Pancreas (tissue), 10 donors: Measurements from ENCODE around the gene ISY1. TPM values are rescaled to one million over a fixed set of nuclear protein-coding genes. Genes with fewer than 3 reads are reported as not detected.
"Not testable (repeated sequence)": the region's sequence is repeated elsewhere in the genome, so short reads cannot be mapped to it uniquely, and the experiment has no call there.

ENCODE experiments used
- ATAC-seq, 4 donors: fragments of 200-7000 bp; cut with Tn5 transposase; one replicate each; pipeline versions ENCODE4 v1.8.0 to v1.9.1; 2020; ENCODE audit warnings: mild to moderate bottlenecking in 4 of 4, moderate library complexity in 4 of 4
- DNase-seq, 6 donors: peaks; one replicate each; pipeline ENCODE4 v3.0.0-alpha.2; 2020
- FAIRE-seq: peaks from 2 replicates; lab custom pipeline; 2012; peaks lifted over from hg19 to GRCh38; lab: Jason Lieb, UNC
- H3K27ac ChIP-seq, 4 donors: fragments of 200-600 bp; sonication (generic); 1 replicate in 3 of 4; 2 replicates in 1 of 4; pipeline versions ENCODE4 v1.5.0 to v1.8.0; 2020
- H3K27me3 ChIP-seq, 4 donors: fragments of 200-600 bp; one replicate each; pipeline ENCODE4 v1.8.0; 2021
- H3K36me3 ChIP-seq, 3 donors: fragments of 200-600 bp; sonication (generic) in 1 of 3; one replicate each; pipeline versions ENCODE4 v1.5.0 to v1.8.0; 2020 to 2021
- H3K4me1 ChIP-seq, 3 donors: fragments of 200-600 bp; one replicate each; pipeline ENCODE4 v1.8.0; 2021
- H3K4me3 ChIP-seq, 4 donors: fragments of 200-600 bp; sonication (generic) in 2 of 4; one replicate each; pipeline versions ENCODE4 v1.5.0 to v1.8.0; 2020 to 2021
- H3K9me3 ChIP-seq, 4 donors: fragments of 200-600 bp; one replicate each; pipeline ENCODE4 v1.8.0; 2021
- whole genome bisulfite sequencing, 2 donors: extraction: QIAGEN DNeasy Blood & Tissue Kit; methylation state at CpG; one replicate each; pipeline ENCODE4 v1.1.7; 2013; 5-methylcytosine and 5-hydroxymethylcytosine counted together
- intact Hi-C, 3 donors: fragments of 100-400 bp; cut with DNase I; formaldehyde crosslinking; loops; one replicate each; pipeline versions ENCODE4 v1.11.1 to v1.14.2; 2022
- polyA plus RNA-seq, 2 donors: library from polyadenylated mRNA; stranded (reverse); fragments of 200-250 nt; gene quantifications; one replicate each; pipeline ENCODE4 v1.2.3, GENCODE V29; 2013
- total RNA-seq, 6 donors: library from RNA; stranded (reverse); fragmentation: NEBNext Ultra II Directional in 4 of 6; extraction: Animal tissue kit (Norgen Biotek cat#: 25700) in 4 of 6; gene quantifications; one replicate each; pipeline versions ENCODE4 v1.2.1 to v1.2.4, GENCODE V29; 2021 to 2023
- TF ChIP-seq, protein P1 (sequence below), 4 donors: fragments of 200-600 bp; sonication (generic) in 3 of 4; IDR thresholded peaks; one replicate each; pipeline versions ENCODE4 v1.5.0 to v1.8.0; 2021; ENCODE audit warnings: antibody characterized with exemption in 4 of 4
- donor health status: healthy with polysubstance abuse.
- donor health status: DM: no; HTN: no; CAD: no; lungs with moderate emphysema.
- donor health status: DM: no; HTN: no; CAD: no.
- donor health status: control.
- donor health status: control.
- donor health status: Bipolar disorder and iron deficiency.
- donor health status: DM: yes; HTN: yes; CAD: no.
- donor health status: DM: no; HTN: no; CAD: no.
- donor health status: DM: no; HTN: no; CAD: no.
- donor health status: DM: yes; HTN: yes; CAD: no.

ISY1 gene
- total and polyA plus RNA-seq, 8 donors, result 9.2 to 17.2 (median 13.8) TPM

DNA sequence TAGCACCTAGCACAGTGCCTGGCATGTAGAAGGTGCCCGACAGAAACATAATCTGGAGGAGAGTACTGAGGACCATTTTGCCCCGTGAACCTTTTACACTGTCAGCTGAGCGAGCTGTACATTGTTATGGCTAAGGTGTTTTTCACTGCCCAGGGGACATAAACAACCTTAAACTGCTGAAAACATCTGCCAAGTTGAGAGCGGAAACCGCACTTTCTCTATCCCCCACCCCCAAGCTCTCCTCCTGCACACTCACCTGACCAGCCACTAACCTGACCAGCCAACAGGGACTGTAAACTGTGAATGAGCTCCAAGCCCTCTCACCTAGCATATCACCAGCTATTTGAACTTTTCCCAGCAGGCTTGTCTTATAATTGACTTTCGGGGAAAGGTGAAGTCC, 56.8 kb downstream of the ISY1 start:
- intact Hi-C loops, result no loop called here
- H3K27me3 ChIP-seq, result no peaks in the 10 kb centered on the region
- no peak for DNase-seq

DNA sequence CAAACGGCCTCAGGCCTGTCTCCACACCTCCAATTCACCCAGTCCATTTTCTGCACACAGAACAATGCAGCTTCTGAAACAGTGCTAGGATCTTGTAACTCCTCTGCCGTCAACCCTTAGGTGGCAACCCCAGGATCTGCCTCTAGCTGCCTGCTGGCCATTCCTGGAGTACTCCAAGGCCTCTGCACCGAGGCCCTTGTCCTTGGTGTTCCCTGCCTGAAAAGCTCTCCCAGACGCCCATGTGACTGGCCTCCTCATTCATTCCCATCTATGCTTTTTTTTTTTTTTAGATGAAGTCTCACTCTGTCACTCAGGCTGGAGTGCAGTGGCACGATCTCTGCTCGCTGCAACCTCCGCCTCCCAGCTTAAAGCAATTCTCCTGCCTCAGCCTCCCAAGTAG, 57.6 kb downstream of the ISY1 start:
- Histone ChIP-seq H3K36me3 (no peaks in the 10 kb centered on the region), H3K4me1 (no peaks in the 10 kb centered on the region), H3K9me3 (no peaks in the 10 kb centered on the region), H3K27ac (no peak overlapping the region), H3K4me3 (no peak overlapping the region), H3K27me3 (no peaks in the 10 kb centered on the region)
- DNase-seq (no peak), FAIRE-seq (no peak), ATAC-seq (no peak)
- intact Hi-C loops, result no loop called here
- TF ChIP-seq, protein P1, sequence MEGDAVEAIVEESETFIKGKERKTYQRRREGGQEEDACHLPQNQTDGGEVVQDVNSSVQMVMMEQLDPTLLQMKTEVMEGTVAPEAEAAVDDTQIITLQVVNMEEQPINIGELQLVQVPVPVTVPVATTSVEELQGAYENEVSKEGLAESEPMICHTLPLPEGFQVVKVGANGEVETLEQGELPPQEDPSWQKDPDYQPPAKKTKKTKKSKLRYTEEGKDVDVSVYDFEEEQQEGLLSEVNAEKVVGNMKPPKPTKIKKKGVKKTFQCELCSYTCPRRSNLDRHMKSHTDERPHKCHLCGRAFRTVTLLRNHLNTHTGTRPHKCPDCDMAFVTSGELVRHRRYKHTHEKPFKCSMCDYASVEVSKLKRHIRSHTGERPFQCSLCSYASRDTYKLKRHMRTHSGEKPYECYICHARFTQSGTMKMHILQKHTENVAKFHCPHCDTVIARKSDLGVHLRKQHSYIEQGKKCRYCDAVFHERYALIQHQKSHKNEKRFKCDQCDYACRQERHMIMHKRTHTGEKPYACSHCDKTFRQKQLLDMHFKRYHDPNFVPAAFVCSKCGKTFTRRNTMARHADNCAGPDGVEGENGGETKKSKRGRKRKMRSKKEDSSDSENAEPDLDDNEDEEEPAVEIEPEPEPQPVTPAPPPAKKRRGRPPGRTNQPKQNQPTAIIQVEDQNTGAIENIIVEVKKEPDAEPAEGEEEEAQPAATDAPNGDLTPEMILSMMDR (IDR thresholded peaks at IDR 0.05), result no peak
- WGBS, 2 donors, result 84 to 93% methylated on average over 7 of the region's 7 CpGs

More for the DNA sequence above, 56.8 kb downstream of the ISY1 start:
- Histone ChIP-seq H3K4me3 (no peak overlapping the region), H3K9me3 (no peaks in the 10 kb centered on the region), H3K4me1 (no peaks in the 10 kb centered on the region), H3K27ac (no peak overlapping the region), H3K36me3 (no peaks in the 10 kb centered on the region)
- WGBS, 2 donors, result 93 to 94% methylated on average over 6 of the region's 6 CpGs
- ATAC-seq, result no peak
- FAIRE-seq, result no peak
- TF ChIP-seq, protein P1 (IDR thresholded peaks at IDR 0.05), result no peak

DNA sequence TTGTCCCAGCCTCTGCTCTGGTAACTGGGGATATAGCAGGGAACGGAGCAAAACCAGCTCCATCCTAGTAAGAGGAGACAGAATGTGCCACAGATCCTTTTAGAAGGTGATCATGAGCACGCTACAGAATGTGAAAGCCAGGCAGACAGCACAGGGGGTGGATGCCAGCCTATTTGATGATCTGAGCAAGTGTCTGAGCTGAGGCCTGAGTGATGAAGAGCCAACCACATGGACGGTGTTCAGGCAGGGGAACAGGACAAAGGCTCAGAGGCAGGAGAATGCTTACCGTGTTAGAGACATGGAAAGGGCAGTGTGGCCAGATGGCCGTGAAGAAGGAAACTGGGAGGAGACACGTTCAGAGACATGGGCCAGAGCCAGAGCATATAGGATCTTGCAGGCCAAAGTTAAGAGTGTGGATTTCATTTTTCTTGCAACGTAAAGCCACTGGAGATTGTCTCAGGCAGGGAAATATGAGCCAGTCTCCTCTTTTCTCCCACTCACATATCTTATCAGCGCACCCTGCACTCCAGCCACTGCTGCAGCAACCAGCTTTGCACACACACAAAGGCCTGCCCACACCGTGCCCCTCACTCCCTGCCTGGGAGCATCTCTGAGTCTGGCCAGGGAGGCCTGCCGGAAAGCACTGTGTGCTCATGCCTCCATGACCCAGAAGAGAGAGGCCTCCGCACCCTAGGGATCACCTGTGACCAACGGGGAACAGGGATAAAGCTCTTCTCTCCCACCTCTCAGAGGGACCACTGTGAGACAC, 59.3 kb downstream of the ISY1 start:
- no peak overlapping the region for H3K27ac ChIP-seq
- H3K9me3 ChIP-seq, result no peaks in the 10 kb centered on the region
- FAIRE-seq (no peak), ATAC-seq (no peak), DNase-seq (peak in 1 of 6 donors; percentile 6)
- no peaks in the 10 kb centered on the region for H3K36me3 ChIP-seq
- H3K27me3 ChIP-seq, result no peaks in the 10 kb centered on the region
- intact Hi-C loops, result no loop called here
- no peak overlapping the region for H3K4me3 ChIP-seq
- no peaks in the 10 kb centered on the region for H3K4me1 ChIP-seq
- 80 to 84% methylated on average over 12 of the region's 12 CpGs for WGBS, 2 donors
- TF ChIP-seq, protein P1 (IDR thresholded peaks at IDR 0.05), result no peak

DNA sequence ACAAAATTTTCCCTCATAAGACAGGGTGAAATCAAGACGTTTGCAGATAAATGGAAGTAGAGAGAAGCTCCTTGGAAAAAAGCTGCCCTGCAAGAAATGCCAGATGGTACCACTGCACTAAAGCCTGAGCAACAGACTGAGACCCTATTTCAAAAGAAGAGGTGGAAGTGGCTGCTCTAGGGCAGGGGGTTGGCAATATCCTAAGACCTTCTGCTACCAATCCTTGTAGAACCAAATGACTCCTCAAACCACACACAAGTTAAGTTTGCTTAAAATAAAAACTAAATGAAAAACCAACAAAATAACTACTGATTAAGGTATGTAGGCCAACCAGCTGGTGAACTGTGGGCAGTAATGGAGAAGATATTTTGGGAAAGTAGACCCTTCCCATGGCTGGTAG, 60.6 kb downstream of the ISY1 start:
- Histone ChIP-seq H3K27me3 (no peaks in the 10 kb centered on the region), H3K4me3 (no peak overlapping the region), H3K27ac (no peak overlapping the region), H3K9me3 (no peaks in the 10 kb centered on the region), H3K36me3 (no peaks in the 10 kb centered on the region), H3K4me1 (no peaks in the 10 kb centered on the region)
- intact Hi-C loops, result no loop called here
- TF ChIP-seq, protein P1 (IDR thresholded peaks at IDR 0.05), result no peak
- WGBS, 2 donors, result 67 to 75% methylated on average over 1 of the region's 1 CpG
- DNase-seq, result no peak
- FAIRE-seq, result no peak
- ATAC-seq, result no peak

DNA sequence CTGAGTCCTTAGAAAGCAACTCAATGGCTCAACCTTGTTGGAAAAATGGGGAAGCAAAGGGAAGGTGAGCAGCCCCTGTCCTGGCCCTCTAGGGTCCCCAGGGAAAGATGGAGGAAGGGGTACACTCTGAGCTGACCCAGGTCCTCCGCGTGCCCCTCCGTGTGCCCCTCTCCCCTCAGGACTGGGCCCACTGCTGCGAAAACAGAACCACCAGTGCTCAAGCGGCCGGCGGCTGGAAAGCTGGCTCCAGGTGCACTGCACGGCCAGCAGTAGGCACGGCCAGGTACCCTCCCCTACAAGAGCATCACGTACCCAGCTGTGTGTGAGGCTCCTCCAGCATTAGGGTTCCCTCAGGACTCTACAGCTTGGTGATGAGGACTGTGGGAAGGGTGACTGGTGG, 65.6 kb downstream of the ISY1 start:
- intact Hi-C loops, result loop anchor here in 1 of 3 donors (10.0 kb wide), 1 partner anchor 120 kb away; no protein-coding TSS in a partner anchor
- no peak for FAIRE-seq
- Histone ChIP-seq H3K4me3 (no peak overlapping the region), H3K4me1 (no peaks in the 10 kb centered on the region), H3K36me3 (peaks cover 0 to 17% (median 0%) of the 10 kb centered on the region in 3 donors), H3K27me3 (no peaks in the 10 kb centered on the region), H3K9me3 (no peaks in the 10 kb centered on the region), H3K27ac (no peak overlapping the region)
- no peak for ATAC-seq
- 96% methylated on average over 10 of the region's 10 CpGs for WGBS, 2 donors
- no peak for DNase-seq
- TF ChIP-seq, protein P1 (IDR thresholded peaks at IDR 0.05), result no peak

DNA sequence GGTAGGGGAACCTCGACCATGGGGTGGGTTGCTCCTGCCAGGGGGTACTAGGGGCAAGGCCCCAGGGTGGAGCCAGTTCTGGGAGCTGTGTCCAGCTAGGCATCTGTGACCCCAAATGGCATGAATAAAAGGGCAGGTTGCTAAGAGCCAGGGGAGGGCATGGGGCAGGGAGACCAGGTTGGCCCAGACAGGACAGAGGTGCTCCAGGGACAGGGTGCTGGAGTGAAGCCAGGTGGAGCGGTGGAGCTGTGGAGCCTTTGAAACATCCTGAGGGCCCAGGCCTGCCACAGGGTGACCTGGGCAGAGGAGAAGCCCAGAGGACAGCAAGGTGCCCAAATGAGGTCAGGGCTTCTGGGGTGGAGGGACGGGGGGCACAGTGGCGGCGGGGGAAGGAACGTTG, 72.6 kb downstream of the ISY1 start:
- intact Hi-C loops, FAIRE-seq: not testable (repeated sequence)
- peak; percentile 7 to 44 (median 33) for ATAC-seq

DNA sequence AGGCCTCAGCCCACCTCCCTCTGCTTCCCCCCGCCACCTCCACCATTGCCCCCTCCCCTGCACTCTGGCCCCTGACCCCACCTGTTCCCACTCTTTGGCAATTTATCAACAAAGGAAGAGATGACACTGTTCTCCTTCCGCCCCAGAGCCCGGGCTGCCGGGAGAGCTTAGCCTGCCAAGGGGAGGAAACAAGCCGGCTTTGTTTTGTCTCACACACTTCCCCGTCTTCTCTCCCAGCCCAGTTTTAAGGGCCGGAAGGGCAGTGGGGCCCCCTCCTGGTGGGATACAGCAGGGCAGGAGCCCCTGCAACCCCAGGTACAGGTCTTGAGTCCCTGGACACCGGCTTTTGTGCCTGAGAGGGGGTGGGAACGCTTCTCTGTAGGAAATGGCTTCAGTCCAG, 73.0 kb downstream of the ISY1 start:
- H3K27me3 ChIP-seq, H3K27ac ChIP-seq, H3K9me3 ChIP-seq, H3K4me3 ChIP-seq, H3K36me3 ChIP-seq, H3K4me1 ChIP-seq, intact Hi-C loops: not testable (repeated sequence)
- DNase-seq (peak in 5 of 6 donors; percentile 11 to 71 (median 58)), ATAC-seq (peak; percentile 90 to 97 (median 95)), FAIRE-seq (peak; percentile 96)
- 0 to 1% methylated on average over 2 to 6 of the region's 9 CpGs for WGBS, 2 donors

More for the DNA sequence above, 72.6 kb downstream of the ISY1 start:
- not testable (repeated sequence) for H3K27ac ChIP-seq, H3K4me1 ChIP-seq, H3K4me3 ChIP-seq, DNase-seq, H3K36me3 ChIP-seq, H3K9me3 ChIP-seq, H3K27me3 ChIP-seq
- no CpG with 5 or more reads among the region's 6 CpGs for WGBS, 2 donors
